Ovary (tissue), 3 donors: ENCODE data around the gene GHITM.

ENCODE experiments used
- EP300 ChIP-seq: sonication (generic); formaldehyde crosslinking; IDR thresholded peaks from one replicate; pipeline ENCODE4 v1.6.1; 2017; ENCODE audit warnings: antibody characterized with exemption
- POLR2A ChIP-seq: fragments of 450-650 bp; IDR thresholded peaks from one replicate; pipeline ENCODE4 v1.6.1; 2017; ENCODE audit warnings: antibody characterized with exemption, mild to moderate bottlenecking, moderate library complexity
- TF ChIP-seq, protein P1 (sequence below), 3 donors: fragments of 450-650 bp in 2 of 3; fragments of 200-600 bp in 1 of 3; IDR thresholded peaks; one replicate each; pipeline versions ENCODE4 v1.5.1 to v1.8.0; 2016 to 2022; ENCODE audit warnings: antibody characterized with exemption in 3 of 3, mild to moderate bottlenecking in 1 of 3
- donor health status: DM: no; HTN: no; CAD: no.

DNA sequence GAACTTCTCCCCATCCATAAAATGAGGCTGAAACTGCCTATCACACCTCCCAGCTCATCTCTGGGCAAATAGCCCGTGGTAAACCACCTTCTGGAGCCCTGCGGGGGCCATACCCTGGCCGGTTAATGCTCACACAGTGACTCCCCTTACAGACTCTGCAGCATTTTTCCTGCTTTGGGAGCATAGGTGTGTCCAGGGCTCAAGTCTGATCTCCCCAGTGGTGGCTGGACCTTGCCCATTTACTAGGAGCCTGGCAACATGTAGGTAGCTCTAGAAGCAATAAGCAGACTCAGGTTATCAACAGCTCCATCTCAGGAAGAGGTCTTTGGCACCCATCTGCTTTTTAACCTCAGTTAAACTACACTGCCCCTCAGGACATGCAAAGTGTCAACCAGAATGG, 49.5 kb downstream of the GHITM start:
- TF ChIP-seq, protein P1, sequence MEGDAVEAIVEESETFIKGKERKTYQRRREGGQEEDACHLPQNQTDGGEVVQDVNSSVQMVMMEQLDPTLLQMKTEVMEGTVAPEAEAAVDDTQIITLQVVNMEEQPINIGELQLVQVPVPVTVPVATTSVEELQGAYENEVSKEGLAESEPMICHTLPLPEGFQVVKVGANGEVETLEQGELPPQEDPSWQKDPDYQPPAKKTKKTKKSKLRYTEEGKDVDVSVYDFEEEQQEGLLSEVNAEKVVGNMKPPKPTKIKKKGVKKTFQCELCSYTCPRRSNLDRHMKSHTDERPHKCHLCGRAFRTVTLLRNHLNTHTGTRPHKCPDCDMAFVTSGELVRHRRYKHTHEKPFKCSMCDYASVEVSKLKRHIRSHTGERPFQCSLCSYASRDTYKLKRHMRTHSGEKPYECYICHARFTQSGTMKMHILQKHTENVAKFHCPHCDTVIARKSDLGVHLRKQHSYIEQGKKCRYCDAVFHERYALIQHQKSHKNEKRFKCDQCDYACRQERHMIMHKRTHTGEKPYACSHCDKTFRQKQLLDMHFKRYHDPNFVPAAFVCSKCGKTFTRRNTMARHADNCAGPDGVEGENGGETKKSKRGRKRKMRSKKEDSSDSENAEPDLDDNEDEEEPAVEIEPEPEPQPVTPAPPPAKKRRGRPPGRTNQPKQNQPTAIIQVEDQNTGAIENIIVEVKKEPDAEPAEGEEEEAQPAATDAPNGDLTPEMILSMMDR (IDR thresholded peaks at IDR 0.05): no peak
- no peak for TF ChIP-seq POLR2A
- no peak for TF ChIP-seq EP300
